PFSK-1 (cell line): Measurements from ENCODE around the gene KLF12.

Experiments used
- FOXP2 ChIP-seq: optimal IDR thresholded peaks from 2 replicates; pipeline ENCODE3; 2011; ENCODE audit warnings: borderline replicate concordance, control low read depth, inconsistent platforms; ENCODE audit not compliant: insufficient read depth; ENCODE audit errors: extremely low read length, extremely low read depth
- POLR2AphosphoS5 ChIP-seq: IDR thresholded peaks from 2 replicates; pipeline ENCODE4 v1.6.1; 2012; ENCODE audit warnings: low read depth, mild to moderate bottlenecking, control low read depth, low read length, moderate library complexity
- REST ChIP-seq, 2 experiments: IDR thresholded peaks; 2 replicates each; pipeline versions ENCODE4 v1.6.1 to v1.8.0; 2011 to 2012; ENCODE audit warnings: low read depth in 2 of 2, low read length in 2 of 2, control low read depth in 1 of 2, inconsistent platforms in 1 of 2, mild to moderate bottlenecking in 1 of 2, moderate library complexity in 1 of 2; ENCODE audit not compliant: insufficient read depth in 1 of 2
- SIN3A ChIP-seq: IDR thresholded peaks from 2 replicates; pipeline ENCODE4 v1.6.1; 2012; ENCODE audit warnings: mild to moderate bottlenecking, low read length, moderate library complexity, borderline replicate concordance; ENCODE audit not compliant: insufficient read depth
- TAF1 ChIP-seq: IDR thresholded peaks from 2 replicates; pipeline ENCODE4 v1.6.1; 2012; ENCODE audit warnings: low read length, control low read depth, borderline replicate concordance; ENCODE audit not compliant: insufficient read depth

KLF12 gene

GRCh38 chr13:74097116-74097515 lies 37.1 kb downstream of the KLF12 start:
- TF ChIP-seq POLR2AphosphoS5, result no peak
- TF ChIP-seq TAF1, result no peak
- no peak for TF ChIP-seq SIN3A
- no peak for TF ChIP-seq REST (IDR thresholded peaks at IDR 0.05; ENCODE audit: insufficient read depth in 1 of 2, low read depth in 2 of 2, low read length in 2 of 2)
- no peak for TF ChIP-seq FOXP2

GRCh38 chr13:74093691-74094090 lies 40.5 kb downstream of the KLF12 start:
- TF ChIP-seq FOXP2 (no peak), POLR2AphosphoS5 (no peak), TAF1 (no peak)

GRCh38 chr13:74092711-74093110 lies 41.5 kb downstream of the KLF12 start:
- TF ChIP-seq REST (IDR thresholded peaks at IDR 0.05; ENCODE audit: insufficient read depth in 1 of 2, low read depth in 2 of 2, low read length in 2 of 2) (no peak), TAF1 (no peak), POLR2AphosphoS5 (no peak)

GRCh38 chr13:74090869-74091605 lies 43.2 kb downstream of the KLF12 start:
- TF ChIP-seq REST (IDR thresholded peaks at IDR 0.05; ENCODE audit: insufficient read depth in 1 of 2, low read depth in 2 of 2, low read length in 2 of 2), result no peak
- TF ChIP-seq POLR2AphosphoS5, result no peak
- no peak for TF ChIP-seq SIN3A
- TF ChIP-seq TAF1, result no peak
- no peak for TF ChIP-seq FOXP2

- TF ChIP-seq SIN3A (no peak), POLR2AphosphoS5 (no peak), FOXP2 (no peak), TAF1 (no peak), REST (IDR thresholded peaks at IDR 0.05; ENCODE audit: insufficient read depth in 1 of 2, low read depth in 2 of 2, low read length in 2 of 2) (no peak)
Observed at GRCh38 chr13:74090397-74090796, 43.8 kb downstream of the KLF12 start.

GRCh38 chr13:74087357-74087756 lies 46.8 kb downstream of the KLF12 start:
- TF ChIP-seq REST (IDR thresholded peaks at IDR 0.05; ENCODE audit: insufficient read depth in 1 of 2, low read depth in 2 of 2, low read length in 2 of 2), result no peak
- TF ChIP-seq TAF1, result no peak
- TF ChIP-seq FOXP2, result no peak
- TF ChIP-seq POLR2AphosphoS5, result no peak
- no peak for TF ChIP-seq SIN3A
